T follicular helper cell (primary cell): ENCODE data around the gene C11orf87.

Source experiments
- DNase-seq: peaks from one replicate; pipeline ENCODE4 v3.0.0-alpha.2; 2020; ENCODE audit warnings: low read depth
- total RNA-seq, 2 experiments: gene quantifications; one replicate each; lab custom pipeline; 2026; lab: John Stamatoyannopoulos, UW

Gene C11orf87
- total RNA-seq, result 0 reads per million in 2 experiments

- no peak for DNase-seq
Observed at GRCh38 chr11:109421981-109422869, at the start of gene C11orf87. TSS of gene C11orf87 (plus strand) at chr11:109422190. CDS start at chr11:109423634, 1,444 bp downstream.

GRCh38 chr11:109374032-109374431 is 48.0 kb upstream of the C11orf87 start:
- DNase-seq, result no peak

GRCh38 chr11:109374441-109374840 is 47.5 kb upstream of the C11orf87 start:
- no peak for DNase-seq

GRCh38 chr11:109377039-109377742 is 44.8 kb upstream of the C11orf87 start:
- no peak for DNase-seq

GRCh38 chr11:109378034-109378433 is 44.0 kb upstream of the C11orf87 start:
- no peak for DNase-seq

DNA sequence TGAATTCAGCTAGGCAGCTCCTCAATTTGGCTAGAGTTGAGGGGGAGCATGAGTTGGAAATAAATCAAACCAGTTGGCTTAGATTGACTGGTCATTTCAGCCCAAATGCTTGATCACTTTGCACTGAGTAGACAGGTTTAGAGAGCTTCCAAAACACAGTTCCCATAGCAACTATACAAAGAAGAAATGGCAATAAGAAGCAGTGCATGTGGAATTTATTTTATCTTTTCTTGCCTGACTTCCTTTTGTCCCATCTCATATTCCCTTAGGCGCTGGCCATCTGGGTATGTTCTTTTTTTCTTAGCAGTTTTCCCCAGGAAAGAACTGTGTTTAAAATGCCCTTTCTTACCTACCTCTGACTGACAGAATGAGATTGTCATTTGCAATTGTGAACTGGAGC is 38.7 kb upstream of the C11orf87 start:
- DNase-seq, result no peak

DNA sequence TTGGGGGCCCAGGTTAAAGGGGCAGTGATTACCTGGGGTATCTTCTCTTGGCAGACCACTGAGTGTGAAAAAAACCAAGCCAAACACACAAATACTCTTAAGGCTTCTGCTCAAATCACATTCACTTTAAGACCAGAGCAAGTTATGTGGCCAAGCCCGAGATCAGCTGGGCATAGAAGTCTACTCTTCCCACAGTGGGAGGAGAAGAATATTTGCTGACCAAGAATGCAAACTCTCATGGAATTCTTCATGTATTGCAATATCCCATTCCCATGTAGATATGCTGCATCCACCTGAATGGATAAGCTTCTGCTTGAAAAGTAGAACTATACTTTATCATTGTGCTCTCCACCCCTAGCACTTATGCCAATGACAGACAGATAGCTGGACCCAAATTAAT is 37.1 kb upstream of the C11orf87 start:
- no peak for DNase-seq

- DNase-seq, result no peak
Observed at GRCh38 chr11:109388982-109389381, 33.0 kb upstream of the C11orf87 start.

- no peak for DNase-seq
Observed at GRCh38 chr11:109390752-109391151, 31.2 kb upstream of the C11orf87 start.

DNA sequence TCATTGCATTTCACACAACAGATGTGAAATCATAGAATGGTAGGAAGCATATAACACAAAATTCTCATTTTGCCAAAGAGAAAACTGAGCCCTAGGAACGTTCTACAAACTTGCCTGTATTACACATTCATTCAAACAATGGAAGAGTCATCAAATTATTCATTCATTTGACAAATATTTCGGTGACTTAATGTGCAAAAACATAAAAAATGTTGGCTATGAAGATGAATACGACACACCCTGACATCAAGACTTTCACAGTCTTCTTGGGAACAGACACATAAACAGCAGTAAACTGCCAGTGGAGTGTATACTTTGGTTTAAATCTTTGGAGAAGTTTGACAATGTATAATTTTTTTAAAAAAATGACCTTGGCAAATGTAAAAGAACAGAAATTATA is 20.4 kb upstream of the C11orf87 start:
- DNase-seq, result no peak

DNA sequence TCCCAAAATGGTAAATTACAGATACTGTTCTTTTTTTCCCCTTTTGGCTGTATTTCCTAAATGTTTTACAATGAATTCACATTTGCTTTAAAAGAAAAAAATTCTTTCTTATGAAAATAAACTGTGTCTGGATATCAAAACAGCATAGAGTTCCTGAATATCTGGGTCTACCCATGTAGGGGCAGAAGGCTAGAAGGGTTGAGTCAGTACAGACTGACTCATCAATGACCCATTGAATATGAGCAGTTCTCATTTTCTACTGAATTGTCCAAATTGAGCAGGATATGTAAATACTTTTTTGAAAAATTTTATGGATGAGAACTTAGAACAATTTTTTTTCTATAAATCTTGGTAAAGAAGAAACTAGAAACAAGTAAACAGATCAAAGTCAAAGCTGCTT is 16.3 kb upstream of the C11orf87 start:
- no peak for DNase-seq

DNA sequence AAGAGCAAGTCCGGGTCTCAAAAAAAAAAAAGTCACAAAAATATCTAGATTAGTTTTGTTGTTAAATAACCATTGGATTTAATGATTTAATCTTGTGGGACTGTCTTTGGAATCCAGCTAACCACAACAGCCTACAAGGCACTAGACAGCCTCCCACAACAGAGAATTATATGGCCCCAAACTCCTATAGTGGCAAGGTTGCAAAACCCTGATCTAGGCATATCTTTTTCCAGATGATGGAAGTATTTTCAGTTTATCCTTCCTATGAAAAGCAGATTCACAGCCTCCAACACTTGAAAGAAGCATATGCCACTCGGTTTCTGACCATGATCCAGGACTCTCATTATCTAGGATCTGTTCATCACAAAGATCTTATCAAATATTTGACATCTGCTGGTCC is 5.4 kb upstream of the C11orf87 start:
- no peak for DNase-seq

GRCh38 chr11:109422870-109423465 is 978 bp downstream of the C11orf87 start:
- no peak for DNase-seq

DNA sequence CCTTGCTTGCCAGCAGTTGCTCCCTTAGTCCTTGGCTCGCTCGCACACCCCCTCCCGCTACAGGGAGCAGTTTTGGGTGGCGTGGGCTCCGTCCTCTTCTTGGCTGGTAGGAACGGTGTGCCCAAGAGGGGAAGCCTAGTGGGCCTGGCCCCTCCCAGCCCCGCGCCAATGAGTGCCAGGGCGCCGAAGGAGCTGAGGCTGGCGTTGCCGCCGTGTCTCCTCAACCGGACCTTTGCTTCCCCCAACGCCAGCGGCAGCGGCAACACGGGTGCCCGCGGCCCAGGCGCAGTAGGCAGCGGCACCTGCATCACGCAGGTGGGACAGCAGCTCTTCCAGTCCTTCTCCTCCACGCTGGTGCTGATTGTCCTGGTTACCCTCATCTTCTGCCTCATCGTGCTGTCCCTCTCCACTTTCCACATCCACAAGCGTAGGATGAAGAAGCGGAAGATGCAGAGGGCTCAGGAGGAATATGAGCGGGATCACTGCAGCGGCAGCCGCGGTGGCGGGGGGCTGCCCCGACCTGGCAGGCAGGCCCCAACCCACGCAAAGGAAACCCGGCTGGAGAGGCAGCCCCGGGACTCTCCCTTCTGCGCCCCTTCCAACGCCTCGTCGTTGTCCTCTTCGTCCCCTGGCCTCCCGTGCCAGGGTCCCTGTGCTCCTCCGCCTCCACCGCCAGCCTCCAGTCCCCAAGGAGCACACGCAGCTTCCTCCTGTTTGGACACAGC is 1.6 kb downstream of the C11orf87 start:
- no peak for DNase-seq

DNA sequence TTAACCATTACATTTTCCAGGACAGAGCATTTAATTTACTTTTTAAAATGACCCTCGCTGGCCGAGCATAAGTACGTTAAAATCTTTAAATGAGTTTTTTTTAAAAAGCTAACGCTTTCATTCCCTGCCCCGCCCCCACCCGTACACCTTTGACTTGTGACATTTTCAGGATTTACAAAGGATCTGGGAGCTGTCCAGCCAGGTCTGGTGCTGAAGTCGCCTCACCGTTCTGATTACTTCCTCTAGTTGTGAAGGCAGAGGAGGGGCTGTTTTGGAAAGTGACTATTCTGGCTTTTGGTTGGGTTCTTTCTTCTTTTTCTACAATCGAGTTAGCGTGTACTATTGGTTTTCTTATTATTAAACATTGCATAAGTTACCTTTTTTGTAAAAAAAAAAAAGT is 2.9 kb downstream of the C11orf87 start:
- no peak for DNase-seq

- no peak for DNase-seq
Observed at GRCh38 chr11:109425554-109425953, 3.6 kb downstream of the C11orf87 start.

- no peak for DNase-seq
Observed at GRCh38 chr11:109426442-109427240, 4.7 kb downstream of the C11orf87 start.

DNA sequence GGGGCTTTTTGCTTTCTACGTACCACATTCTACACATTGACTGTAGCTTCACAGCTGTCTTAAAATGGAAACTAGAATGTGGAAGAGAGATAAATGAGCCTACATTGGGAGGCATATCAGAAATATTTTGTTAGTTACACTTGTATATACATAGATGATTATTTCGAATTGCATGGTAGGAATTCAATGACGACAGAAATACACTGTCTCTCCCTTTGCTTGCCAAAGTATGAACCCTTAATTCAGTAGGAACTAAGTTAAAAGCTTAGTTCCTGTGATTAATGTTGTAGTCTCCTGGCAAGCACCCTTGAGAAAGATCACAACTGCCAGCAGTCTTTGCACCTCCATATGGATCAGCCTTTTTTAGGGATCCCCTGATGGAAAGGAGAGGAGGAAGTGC is 10.1 kb downstream of the C11orf87 start:
- DNase-seq, result no peak

DNA sequence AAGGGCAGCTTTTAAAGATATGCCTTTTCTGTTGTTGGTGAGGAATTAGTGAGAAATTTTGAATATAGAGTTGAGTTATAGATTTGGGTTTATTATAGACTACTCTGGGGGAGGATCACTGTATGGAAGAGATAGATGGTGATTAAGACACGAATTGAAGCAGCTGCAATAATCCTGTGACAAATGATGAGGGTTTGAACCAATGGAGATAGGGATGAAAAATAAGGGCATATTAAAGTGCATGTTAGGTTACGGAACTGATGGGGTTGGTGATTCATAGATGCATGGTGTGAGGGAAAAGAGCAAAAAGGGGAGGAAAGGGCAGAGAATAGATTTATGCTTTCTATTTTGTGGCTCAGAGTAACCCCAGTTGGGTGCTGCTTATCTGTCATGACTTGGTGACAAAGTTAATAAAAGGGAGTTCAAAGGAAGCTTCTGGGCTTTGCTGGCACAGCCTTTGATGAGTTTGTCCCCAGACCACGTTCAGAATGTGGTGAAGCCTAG is 11.8 kb downstream of the C11orf87 start:
- DNase-seq, result no peak

- no peak for DNase-seq
Observed at GRCh38 chr11:109435121-109435742, 13.2 kb downstream of the C11orf87 start.

DNA sequence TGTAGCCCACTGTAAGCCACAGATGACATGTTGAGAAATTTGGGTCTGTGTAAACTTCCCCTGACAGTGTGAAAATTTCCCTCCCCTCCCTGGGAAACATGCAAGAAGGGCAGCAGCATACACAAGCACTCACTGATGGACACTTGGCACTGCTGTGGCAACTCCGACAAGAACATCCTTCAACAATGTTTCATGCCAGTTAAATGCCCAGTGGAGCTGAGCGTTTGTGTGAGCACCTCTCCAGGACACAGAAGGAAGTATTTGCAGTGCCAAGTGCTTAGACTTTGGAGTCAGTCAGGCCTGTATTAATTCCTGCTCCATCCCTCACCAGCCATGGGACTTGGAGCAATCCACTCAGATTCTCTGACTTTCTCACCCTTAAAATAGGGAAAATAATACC is 17.7 kb downstream of the C11orf87 start:
- no peak for DNase-seq
